ENCODE data around the gene PPFIA3. TPM values are rescaled to one million over a fixed set of nuclear protein-coding genes. Genes with fewer than 3 reads are reported as not detected.

The PPFIA3 gene
- total and polyA plus RNA-seq, 9 donors, result 5.5 to 11.1 (median 8.2) TPM

DNA sequence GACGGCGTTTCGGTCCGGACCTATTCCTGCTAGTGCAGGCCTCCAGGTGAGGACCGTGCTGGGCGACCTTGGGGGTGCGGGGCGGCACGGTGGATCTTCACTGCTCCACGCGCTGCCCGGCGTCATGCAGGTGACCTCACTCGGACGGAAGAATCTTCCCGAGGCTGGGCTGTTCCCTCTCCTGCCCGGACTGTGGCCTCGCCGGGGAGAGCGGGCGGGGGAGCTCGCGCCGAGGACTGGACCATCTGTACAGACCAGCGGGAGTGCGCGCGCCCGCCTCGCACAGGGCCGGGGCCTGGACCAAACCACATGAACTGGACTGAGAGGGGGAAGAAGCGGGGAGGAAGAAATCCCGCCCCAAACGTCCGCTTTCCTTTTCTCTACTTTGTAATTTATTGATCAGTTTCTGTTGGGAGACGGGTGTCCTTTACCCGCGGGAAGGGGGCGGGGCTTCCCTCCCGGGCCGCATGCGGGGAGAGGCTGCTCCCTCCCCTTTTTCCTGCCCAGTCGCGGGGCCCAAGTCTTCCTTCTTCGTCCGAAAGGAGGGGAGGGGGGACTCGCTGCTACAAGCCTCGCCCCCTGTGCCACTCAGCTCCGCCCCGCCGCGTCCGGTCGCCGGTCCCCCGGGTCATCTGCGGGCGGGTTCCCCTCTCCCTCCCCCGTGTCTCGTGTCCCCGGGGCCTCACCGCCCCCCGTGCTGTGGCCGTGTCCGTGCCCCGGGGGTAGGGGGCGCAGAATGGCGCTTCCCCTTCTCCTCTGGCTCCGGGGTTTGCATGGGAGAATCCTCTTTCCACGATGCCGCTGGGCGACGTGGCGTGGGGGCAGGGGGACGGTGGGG lies 31.0 kb downstream of the PPFIA3 start:
- Histone ChIP-seq H3K9me3 (replicated peaks; ENCODE audit: control insufficient read depth, low read depth, low read length) (no peaks in the 10 kb centered on the region), H3K27me3 (ENCODE audit: control insufficient read depth, insufficient read depth, low read length) (no peaks in the 10 kb centered on the region), H3K36me3 (ENCODE audit: control insufficient read depth, insufficient read depth, low read length) (peaks cover 3% of the 10 kb centered on the region), H3K4me3 (ENCODE audit: low read length) (peak overlapping the region; percentile 95), H3K27ac (ENCODE audit: low read length) (peak overlapping the region; percentile 91), H3K4me1 (ENCODE audit: control insufficient read depth, insufficient read depth, low read length) (peaks cover 67% of the 10 kb centered on the region)
- DNase-seq, result peak; percentile 97
- 0% methylated on average over 23 of the region's 75 CpGs for WGBS (ENCODE audit: insufficient coverage)

GRCh38 chr19:49150944-49151243 lies 31.6 kb downstream of the PPFIA3 start:
- Histone ChIP-seq H3K9me3 (replicated peaks; ENCODE audit: control insufficient read depth, low read depth, low read length) (no peaks in the 10 kb centered on the region), H3K4me1 (ENCODE audit: control insufficient read depth, insufficient read depth, low read length) (peaks cover 67% of the 10 kb centered on the region), H3K4me3 (ENCODE audit: low read length) (peak overlapping the region; percentile 95), H3K27me3 (ENCODE audit: control insufficient read depth, insufficient read depth, low read length) (no peaks in the 10 kb centered on the region), H3K27ac (ENCODE audit: low read length) (peak overlapping the region; percentile 91), H3K36me3 (ENCODE audit: control insufficient read depth, insufficient read depth, low read length) (peaks cover 3% of the 10 kb centered on the region)
- 19% methylated on average over 3 of the region's 16 CpGs for WGBS (ENCODE audit: insufficient coverage)
- no peak for DNase-seq

- Histone ChIP-seq H3K4me3 (ENCODE audit: low read length) (peak overlapping the region; percentile 95), H3K27me3 (ENCODE audit: control insufficient read depth, insufficient read depth, low read length) (no peaks in the 10 kb centered on the region), H3K4me1 (ENCODE audit: control insufficient read depth, insufficient read depth, low read length) (peaks cover 67% of the 10 kb centered on the region), H3K9me3 (replicated peaks; ENCODE audit: control insufficient read depth, low read depth, low read length) (no peaks in the 10 kb centered on the region), H3K36me3 (ENCODE audit: control insufficient read depth, insufficient read depth, low read length) (peaks cover 3% of the 10 kb centered on the region), H3K27ac (ENCODE audit: low read length) (peak overlapping the region; percentile 91)
- peak; percentile 84 for DNase-seq
- 4% methylated on average over 36 of the region's 45 CpGs for WGBS (ENCODE audit: insufficient coverage)
Measured at GRCh38 chr19:49151267-49152118, 32.1 kb downstream of the PPFIA3 start.

DNA sequence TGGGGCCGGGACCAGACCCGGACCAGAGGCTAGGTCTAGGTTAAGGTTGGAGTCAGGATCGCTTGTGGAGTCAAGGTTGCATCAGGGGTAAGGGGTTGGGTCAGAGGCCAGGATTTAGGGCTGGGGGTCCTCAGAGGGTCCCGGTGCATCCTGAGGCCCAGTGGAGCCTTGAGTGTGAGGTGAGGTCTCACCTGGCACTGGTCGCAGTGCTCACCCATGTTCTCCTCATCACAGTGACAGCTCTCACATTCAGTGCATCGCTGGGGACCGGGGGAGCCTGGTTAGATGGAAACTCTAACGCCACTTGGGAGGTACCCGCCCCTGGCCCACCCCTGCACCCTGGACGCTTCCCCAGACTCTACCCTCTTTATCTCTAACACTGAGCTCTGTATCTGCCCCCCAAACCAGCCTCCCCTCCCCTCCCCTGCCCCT lies 32.8 kb downstream of the PPFIA3 start:
- H3K27me3 ChIP-seq (ENCODE audit: control insufficient read depth, insufficient read depth, low read length), result no peaks in the 10 kb centered on the region
- H3K4me1 ChIP-seq (ENCODE audit: control insufficient read depth, insufficient read depth, low read length), result peaks cover 70% of the 10 kb centered on the region
- H3K4me3 ChIP-seq (ENCODE audit: low read length), result peak overlapping the region; percentile 38
- 21% methylated on average over 8 of the region's 10 CpGs for WGBS (ENCODE audit: insufficient coverage)
- no peak for DNase-seq
- no peaks in the 10 kb centered on the region for H3K9me3 ChIP-seq (replicated peaks; ENCODE audit: control insufficient read depth, low read depth, low read length)
- H3K27ac ChIP-seq (ENCODE audit: low read length), result peak overlapping the region; percentile 91
- peaks cover 3% of the 10 kb centered on the region for H3K36me3 ChIP-seq (ENCODE audit: control insufficient read depth, insufficient read depth, low read length)

DNA sequence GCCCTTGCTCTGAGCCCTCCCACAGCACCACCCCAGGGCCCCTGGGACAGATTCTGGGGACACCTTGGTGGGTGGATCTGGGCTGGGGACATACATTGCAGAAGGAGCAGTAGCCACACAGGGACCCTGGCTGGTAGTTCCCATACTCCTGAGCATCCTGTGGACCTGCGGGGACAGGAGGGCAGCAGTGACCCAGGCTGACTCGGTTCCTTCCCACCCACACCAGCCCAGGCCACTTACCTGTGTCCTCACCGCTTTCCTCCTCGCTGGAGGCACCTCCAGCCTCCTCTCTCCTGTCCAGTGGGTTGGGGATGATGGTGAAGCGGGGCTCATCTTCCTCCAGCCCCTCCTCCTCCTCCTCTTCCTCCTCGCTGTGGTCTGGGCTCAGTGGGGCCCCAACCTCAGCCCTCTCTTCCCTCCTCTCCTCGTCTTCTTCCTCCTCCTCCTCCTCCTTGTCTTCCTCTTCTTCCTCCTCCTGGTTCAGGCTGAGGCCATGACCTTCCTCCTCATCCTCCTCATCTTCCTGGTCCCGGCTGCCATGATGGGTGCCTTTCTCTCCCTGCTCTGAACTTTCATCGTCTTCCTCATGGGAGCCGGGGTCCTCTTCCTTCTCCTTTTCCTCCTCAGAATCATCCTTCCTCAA lies 33.9 kb downstream of the PPFIA3 start:
- Histone ChIP-seq H3K9me3 (replicated peaks; ENCODE audit: control insufficient read depth, low read depth, low read length) (no peaks in the 10 kb centered on the region), H3K4me3 (ENCODE audit: low read length) (peak overlapping the region; percentile 45), H3K27me3 (ENCODE audit: control insufficient read depth, insufficient read depth, low read length) (no peaks in the 10 kb centered on the region), H3K27ac (ENCODE audit: low read length) (peak overlapping the region; percentile 35), H3K36me3 (ENCODE audit: control insufficient read depth, insufficient read depth, low read length) (peaks cover 3% of the 10 kb centered on the region), H3K4me1 (ENCODE audit: control insufficient read depth, insufficient read depth, low read length) (peaks cover 71% of the 10 kb centered on the region)
- 86% methylated on average over 4 of the region's 10 CpGs for WGBS (ENCODE audit: insufficient coverage)
- DNase-seq, result no peak

- H3K4me1 ChIP-seq (ENCODE audit: control insufficient read depth, insufficient read depth, low read length), result peaks cover 67% of the 10 kb centered on the region
- WGBS (ENCODE audit: insufficient coverage), result 100% methylated on average over 3 of the region's 6 CpGs
Measured at GRCh38 chr19:49154279-49154678, 34.9 kb downstream of the PPFIA3 start.

GRCh38 chr19:49155005-49155819 lies 35.9 kb downstream of the PPFIA3 start, which contains the start of gene HRC:
HRC (minus strand) TSS chr19:49155396; CDS start chr19:49155237, 159 bp downstream.
- peak within 1 kb of the TSS; percentile 45 for H3K4me3 ChIP-seq (ENCODE audit: low read length)
- 17% methylated on average over 18 of the region's 19 CpGs for WGBS (ENCODE audit: insufficient coverage)
- no peaks in the 10 kb centered on the region for H3K27me3 ChIP-seq (ENCODE audit: control insufficient read depth, insufficient read depth, low read length)
- peaks cover 59% of the 10 kb centered on the region for H3K4me1 ChIP-seq (ENCODE audit: control insufficient read depth, insufficient read depth, low read length)
- peak within 1 kb of the TSS; percentile 99 for H3K27ac ChIP-seq (ENCODE audit: low read length)
- no peaks in the 10 kb centered on the region for H3K9me3 ChIP-seq (replicated peaks; ENCODE audit: control insufficient read depth, low read depth, low read length)
- H3K36me3 ChIP-seq (ENCODE audit: control insufficient read depth, insufficient read depth, low read length), result peaks cover 3% of the 10 kb centered on the region
- DNase-seq, result peak; percentile 84

More at GRCh38 chr19:49154279-49154678, 34.9 kb downstream of the PPFIA3 start:
- Histone ChIP-seq H3K36me3 (ENCODE audit: control insufficient read depth, insufficient read depth, low read length) (peaks cover 3% of the 10 kb centered on the region), H3K9me3 (replicated peaks; ENCODE audit: control insufficient read depth, low read depth, low read length) (no peaks in the 10 kb centered on the region), H3K27me3 (ENCODE audit: control insufficient read depth, insufficient read depth, low read length) (no peaks in the 10 kb centered on the region), H3K27ac (ENCODE audit: low read length) (peak overlapping the region; percentile 99), H3K4me3 (ENCODE audit: low read length) (peak overlapping the region; percentile 45)
- no peak for DNase-seq

GRCh38 chr19:49155820-49156346 lies 36.5 kb downstream of the PPFIA3 start:
- DNase-seq, result peak; percentile 90
- Histone ChIP-seq H3K4me1 (ENCODE audit: control insufficient read depth, insufficient read depth, low read length) (peaks cover 56% of the 10 kb centered on the region), H3K27ac (ENCODE audit: low read length) (peak overlapping the region; percentile 99), H3K9me3 (replicated peaks; ENCODE audit: control insufficient read depth, low read depth, low read length) (no peaks in the 10 kb centered on the region), H3K36me3 (ENCODE audit: control insufficient read depth, insufficient read depth, low read length) (peaks cover 3% of the 10 kb centered on the region), H3K27me3 (ENCODE audit: control insufficient read depth, insufficient read depth, low read length) (no peaks in the 10 kb centered on the region), H3K4me3 (ENCODE audit: low read length) (peak overlapping the region; percentile 31)
- 15% methylated on average over 2 of the region's 4 CpGs for WGBS (ENCODE audit: insufficient coverage)

All from muscle of leg (tissue), 11 donors.